ENCODE results near the gene DSC1.
"Not testable (repeated sequence)": the region's sequence is repeated elsewhere in the genome, so short reads cannot be mapped to it uniquely, and the experiment has no call there.

Gene DSC1

DNA sequence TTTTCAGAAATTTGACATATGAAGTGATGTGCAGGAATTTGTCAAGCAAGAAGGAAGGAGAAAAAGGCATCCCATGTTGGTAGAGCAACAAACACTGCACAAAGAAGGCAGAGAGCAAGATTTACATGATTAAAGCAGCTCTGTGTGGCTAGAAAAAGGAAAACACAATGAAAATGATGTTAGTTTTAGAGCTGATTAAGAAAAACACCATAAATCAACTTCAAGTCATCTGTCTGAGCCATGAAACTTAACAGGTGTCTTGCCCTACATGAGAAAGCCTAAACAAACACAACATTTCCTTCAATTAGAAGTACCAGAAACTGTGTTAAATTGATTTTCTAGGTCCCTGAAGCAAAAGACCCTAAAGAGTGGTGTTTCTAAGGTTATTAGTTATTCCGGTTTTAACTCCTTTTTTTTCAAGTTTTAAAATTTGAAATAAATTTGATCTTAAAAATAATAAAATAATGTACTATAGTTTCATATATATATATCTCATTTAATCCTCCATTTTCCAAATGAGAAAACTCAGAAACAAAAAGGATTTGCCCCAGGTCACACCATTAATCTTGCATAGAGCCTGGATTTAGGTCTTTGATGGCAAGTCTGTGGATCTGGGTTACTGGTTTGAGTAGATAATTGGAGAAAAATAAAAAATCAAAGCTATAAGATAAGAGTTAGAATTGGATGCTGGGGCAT, 8.6 kb upstream of the DSC1 start:
- DNase-seq = no peak

DNA sequence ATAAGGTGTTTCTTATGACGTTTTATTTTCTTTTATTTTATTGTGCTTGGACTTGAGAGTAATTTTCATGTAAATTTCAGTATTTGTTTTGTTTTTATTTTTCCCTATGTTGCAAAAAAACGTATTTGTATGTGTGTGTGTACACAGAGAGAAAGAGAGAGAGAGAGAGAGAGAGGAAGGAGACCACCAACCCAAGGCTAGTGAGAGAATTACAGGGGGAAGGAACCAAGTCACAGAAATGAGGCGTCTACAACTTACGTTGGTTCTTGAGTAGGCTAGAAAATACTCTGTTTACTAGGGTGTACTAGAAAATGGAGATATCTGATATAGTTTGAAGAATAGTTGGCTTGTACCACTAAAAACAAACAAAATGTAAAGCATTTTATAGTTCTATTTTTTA, 7.7 kb upstream of the DSC1 start:
- DNase-seq = no peak

DNA sequence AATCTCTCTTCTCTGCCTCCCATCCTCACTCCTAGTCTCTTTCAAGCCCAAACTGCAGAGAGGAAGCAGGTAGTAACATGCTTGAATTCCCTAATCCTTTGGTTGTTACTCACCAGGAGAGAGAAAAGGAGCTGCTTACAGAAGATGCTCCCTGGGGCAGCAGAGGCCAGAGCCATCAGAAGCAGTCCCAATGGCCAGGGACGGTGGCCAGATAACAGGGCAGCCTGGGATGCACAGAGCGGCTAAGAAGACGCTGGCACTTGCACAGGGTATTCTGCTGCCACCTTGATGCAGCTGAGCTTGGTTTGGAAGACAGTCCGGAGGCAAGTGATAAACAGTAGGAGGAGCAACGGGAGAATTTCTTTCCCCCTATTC, 250 bp downstream of the DSC1 start:
- DNase-seq = no peak

DNA sequence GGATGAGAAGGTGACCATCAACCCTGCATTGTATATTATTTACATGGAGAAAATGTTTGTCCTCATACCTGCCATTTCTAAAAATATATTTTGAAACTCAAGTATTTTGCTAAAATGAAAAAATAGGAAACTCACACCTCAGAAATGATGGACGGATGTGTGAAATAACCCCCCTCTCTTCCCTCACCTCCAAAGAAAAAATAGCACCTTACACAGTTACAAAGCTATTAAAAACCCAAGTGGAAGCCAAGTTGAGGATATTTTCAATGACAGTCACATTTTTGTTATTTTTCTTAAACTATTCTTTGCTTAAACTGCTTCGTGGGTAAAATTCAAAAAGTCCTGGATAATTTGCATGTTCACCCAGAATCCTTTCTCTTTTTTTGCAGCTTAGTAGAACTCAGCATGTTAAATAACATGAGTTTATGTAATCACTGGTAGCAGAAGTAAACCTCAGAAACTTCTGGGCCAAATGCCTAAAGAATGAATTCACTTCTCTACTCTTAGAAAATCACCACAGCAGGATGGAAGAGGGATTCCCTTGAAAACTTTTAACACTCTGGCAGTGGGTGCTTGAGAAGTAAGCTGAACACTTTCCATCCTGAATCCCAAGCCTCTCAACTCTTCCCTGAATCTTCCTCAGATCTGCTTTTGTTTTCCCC, 768 bp downstream of the DSC1 start:
- no peak for DNase-seq

DNA sequence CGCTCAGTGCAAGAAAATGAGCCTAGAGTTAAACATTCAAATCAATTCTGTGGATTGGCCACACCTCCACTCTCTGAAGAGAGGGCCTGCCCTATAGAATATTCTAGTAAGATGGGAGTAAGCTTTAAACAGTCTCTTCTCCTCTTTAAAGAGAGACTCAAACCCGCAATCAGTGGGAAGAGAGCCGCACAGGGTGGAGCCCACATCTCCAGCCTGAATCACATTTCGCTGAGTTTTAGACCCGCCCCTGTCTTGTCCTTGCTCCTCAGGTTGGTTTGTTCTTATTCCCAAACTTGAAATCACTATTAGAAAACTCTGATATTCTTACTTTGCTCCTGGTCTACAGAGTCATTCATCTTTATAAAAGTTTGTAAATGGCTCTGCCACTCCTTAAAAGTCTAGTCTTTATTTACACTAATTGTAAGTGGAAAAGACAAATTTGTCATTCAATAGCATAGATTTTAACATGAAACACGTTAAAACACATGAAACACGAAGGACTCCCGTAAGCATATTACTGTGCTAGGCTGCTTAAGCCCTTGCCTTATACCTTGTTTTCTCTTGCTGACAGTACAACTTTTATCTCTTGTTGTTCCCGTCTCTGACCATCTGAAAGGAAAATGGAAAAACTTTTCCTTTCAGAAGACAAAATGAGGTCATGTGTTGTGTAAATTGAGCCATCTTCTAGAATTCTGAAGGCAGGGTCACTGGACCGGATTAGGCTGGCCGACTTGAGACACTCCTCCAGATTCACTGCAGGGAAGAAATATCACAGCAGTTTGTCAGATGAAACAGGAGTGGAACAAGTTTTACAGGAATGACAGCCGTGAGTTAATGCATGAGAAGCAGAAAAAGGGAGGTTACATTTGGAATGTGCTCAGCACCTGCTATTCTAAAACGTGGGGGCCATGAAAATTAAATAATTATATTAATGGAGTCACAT, 5.6 kb downstream of the DSC1 start:
- no peak for DNase-seq

DNA sequence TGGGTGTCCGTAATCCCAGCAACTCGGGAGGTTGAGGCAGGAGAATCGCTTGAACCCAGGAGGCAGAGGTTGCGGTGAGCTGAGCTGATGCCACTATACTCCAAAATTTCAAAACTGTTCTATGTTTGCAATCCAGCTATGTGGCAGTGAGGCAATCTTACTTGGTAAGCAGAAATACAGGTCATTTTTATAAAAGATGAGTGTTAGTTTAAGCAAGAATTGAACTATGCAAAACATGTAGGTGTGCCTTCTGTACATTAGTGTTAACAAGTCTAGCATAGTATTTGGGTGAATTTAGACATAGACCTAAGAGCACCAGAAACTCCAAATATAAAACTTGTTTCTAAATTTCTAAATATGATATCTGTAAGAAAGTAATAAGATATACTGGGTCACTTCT, 7.2 kb downstream of the DSC1 start:
- DNase-seq = no peak

DNA sequence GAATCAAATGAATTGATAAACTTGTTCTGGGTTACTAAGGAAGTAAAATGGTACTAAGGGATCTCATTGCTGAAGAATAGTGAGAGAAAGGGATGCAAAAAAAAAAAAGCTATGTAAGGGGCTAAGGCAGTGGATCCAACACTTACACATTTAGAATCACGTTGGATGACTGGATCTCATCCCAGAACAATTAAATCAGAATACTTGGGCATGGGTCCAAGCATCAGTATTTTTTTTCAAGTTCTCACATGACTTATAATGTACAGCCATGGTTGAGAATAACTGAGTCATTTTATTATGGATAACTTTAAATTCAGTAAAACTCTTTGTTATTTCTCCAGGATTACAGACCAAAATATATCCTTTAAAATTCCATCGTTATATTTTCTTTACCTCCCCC, 8.5 kb downstream of the DSC1 start:
- no peak for DNase-seq

DNA sequence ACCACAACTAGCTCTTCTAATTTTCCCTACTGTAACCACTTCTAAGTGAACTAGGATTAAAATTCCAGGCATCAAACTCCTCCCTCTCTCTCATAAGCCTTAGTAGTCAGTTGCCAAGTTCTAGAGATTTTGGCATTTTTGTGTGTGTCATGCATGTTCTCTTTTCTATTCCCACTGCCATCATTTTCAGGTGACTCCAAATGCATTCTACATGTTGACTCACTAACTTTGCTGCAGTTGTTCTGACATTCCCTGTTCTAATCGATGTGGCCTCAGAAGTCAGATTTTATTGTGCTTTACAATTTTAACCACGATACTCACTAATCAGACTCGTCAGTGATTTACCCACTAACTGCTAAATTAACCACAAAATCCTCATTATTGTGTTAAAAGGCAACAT, 13.3 kb downstream of the DSC1 start:
- no peak for DNase-seq

DNA sequence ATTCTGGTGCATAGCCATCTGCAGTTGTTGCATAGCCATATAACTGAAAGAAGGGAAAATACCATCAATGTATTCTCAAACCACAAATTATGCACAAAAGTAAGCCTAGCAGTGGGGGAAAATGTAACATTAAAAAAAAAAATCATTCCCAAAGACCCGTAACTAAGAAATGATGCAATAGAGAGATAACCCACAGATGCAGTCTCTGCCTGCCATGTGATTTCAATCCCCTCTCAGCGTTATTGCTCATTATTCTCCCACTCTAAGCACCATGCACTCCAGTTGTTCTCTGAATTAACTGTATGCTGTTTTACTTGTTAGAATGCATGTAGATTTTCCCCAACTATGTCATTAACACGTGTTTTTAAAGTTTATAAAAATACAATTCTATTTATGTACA, 14.1 kb downstream of the DSC1 start:
- no peak for DNase-seq

DNA sequence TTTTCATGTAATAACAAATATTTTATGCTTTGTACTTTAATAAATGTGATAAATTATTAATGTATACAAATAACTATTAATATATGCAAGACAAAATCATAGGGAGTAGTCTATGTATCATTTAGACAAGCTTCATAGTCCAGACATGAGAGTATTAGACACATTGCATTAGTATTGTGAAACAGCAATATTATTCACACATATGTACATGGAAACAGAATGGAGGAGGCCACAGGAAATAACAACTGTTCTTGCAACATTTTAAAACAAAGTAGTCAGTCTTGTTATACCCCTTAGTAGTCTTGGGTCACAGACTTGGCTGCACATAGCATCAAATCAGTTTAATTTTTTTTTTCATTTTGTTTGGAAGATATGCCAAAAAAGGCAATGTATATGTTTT, 15.8 kb downstream of the DSC1 start:
- no peak for DNase-seq

DNA sequence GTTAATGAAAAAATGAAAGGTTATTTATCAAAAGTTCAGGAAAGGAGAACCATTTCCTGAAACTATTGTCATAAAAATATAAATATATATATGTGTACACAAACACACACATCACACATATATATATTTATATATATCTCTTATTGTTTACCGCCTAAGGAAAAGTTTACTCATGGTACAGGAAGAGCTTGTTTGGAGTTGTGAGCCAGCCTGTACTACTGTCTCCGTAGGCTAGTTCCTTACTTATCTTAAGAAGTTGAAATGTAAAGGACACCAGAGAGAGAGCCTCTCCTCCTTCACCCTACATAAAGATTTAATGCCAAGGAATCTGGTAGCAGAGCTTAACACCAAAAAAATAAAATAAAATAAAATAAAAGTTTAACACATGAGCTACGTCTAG, 19.6 kb downstream of the DSC1 start:
- no peak for DNase-seq

DNA sequence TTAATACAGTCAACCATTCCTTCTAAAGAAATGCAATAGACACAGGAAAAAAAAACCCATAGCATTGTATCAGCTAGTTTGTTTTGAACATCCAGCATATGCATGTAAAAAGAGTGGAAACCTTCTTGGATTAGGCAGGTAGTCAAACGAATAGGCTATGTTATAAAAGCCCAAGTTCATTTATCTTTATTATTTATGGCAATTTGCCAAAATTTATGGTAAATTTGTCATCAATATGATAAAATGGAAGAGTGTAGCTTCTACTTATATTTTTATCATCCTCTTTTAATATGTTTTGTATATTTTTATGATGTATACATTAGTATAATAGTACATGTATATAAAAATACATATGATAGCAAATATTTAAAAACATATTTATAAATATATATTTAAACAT, 23.9 kb downstream of the DSC1 start:
- DNase-seq = no peak

DNA sequence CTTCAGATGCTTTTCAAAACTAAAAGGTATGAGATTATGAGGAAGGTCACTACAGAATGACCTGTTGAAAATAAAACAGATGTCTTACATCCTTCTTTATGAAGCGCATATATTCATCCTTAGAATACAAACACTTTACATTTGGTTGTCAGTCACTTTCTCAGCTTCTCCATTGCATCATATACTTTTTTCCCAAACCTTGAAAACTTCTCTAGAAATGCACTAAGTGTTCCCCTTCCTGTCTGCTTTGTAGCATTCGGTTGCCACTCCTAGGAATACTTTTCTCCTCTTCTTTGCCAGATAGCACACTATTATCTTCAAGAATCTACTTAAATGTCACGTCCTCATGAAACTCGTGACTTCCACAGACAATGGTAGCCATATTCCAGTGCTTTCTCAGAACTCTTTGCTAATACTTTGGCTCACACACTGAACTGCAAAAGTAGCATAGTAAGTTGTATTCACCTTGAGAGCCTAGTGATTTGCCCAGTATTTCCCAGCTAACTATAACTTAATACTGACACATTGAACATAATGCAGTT, 27.6 kb downstream of the DSC1 start:
- no peak for DNase-seq

DNA sequence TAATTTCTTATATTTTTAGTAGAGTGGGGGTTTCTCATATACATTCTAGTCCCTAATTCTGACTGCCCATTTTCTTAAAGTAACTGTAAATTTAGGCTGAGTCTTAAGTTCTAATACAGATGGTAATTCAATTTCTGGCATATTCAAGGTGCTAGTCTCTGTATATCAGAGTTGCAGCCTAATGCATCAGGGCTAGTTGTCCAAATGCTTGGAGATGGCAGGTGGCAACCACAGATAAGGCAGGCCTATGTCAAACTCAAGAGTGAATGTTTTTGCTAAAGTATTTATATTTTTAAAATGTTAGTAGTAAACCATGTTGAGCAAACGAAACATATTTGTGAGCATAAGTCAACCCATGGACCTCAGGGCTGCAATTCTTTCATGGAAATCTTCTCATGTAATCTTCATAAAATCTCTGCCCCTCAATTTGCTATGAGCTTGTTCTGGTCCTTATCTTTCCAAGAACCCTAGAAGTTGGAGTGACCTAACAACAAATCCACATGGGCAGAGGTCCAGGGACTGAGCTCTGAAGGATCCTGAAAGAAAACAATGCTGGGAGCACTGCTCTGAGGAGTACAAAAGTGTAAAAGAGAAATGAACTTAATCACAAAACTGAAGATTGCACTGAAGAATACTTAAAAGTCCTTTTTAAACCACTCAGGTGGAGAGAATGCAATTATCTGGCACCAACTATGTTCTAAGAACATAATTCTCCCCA, 33.1 kb downstream of the DSC1 start:
- no peak for DNase-seq

DNA sequence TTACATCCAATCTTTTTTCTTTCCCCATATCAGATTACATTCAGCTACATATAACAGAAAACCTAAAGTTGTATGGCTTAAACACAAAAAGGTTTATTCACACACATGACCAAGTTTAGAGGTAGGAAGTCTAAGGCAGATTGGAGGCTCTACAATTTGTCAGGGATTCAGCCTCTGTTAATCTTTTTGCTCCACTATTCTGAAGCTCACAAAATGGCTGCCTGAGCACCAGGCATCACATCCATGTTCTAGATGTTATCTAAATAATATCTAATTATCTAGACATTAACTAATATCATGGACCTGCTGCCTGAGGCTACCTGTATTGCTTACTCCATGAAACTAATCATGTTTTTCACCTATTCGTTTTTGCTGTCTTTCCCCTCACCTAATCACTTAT, 36.8 kb downstream of the DSC1 start:
- no peak for DNase-seq

DNA sequence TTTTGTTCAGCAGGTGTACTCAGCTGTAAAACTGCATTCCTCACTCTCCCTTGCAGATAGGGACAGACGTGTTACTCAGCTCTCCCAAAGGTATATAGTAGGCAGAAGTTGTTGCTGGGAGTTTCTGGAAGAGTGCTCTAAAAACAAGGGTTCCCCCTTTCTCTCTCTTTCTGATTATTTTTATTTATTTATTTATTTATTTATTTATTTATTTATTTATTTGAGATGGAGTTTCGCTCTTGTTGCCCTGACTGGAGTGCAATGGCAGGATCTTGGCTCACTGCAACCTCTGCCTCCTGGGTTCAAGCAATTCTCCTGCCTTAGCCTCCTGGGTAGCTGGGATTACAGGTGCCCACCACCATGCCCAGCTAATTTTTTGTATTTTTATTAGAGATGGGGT, 39.5 kb downstream of the DSC1 start:
- DNase-seq = not testable (repeated sequence)

DNA sequence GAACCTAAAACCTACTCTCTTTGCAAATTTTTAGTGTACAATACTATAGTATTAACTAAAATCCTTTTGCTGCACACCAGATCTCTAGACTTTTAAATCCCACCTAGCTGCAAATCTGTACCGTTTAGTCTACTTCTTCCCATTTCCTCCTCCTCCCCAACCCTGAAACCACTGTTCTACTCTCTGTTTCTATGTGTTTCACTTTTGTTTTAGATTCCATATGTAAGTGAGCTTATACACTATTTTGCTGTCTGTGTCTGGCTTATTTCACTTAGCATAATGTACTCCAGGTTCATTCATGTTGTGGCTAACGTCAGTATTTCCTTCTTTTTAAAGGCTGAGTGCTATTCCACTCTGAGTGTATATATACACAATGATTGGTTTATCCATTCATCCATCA, 42.1 kb downstream of the DSC1 start:
- DNase-seq = no peak

DNA sequence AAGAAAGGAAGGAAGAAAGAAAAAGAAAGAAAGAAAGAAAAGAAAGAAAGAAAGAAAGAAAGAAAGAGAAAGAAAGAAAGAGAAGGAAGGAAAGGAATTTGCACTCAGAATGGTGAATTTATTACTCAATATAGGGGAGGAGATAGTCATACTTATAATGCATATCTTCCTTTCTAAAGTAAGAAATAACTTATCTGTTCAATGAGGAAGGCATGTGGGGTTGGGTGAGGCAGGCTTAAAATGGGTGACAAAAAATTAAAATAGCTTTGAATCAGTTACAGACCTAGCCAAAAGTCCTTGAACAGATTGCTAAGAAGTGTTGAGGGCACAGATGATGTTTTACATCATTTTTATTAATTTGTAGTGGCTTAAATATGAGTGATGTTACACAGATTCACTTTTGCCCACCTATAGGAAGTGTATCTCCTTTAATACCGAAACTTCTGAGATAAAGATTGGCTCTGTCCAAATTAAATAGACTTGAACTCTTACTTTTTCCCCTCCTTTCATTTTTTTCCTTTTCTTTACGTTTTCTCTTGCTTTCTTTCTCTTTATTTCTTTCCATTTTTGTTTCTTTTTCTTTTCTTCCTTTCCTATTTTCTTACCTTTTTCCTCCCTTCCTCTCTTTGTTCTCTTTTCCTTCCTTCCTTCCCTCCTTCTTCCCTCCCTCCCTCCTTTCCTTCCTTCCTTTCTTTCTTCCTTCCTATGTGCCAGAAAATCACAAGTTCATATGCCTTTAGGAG, 45.6 kb downstream of the DSC1 start:
- no peak for DNase-seq

DNA sequence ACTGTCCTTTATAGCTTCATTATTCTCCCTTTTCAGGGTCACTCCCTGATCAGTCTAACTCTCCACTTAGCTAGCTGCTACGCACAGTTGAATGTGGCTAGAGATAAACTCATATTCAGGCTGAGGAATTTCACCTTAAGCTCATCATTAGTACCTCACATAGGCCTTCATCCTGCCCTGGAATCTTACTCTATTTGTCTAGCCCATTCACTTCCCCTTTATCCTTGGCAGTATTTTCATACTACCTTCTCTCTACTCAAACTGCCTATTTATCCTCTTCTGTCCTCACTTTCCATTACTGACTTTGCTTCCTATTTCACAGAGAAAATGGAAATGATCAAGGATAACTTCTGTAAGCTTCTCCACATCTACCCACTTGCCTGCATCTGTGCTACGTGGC, 49.9 kb downstream of the DSC1 start:
- no peak for DNase-seq

DNA sequence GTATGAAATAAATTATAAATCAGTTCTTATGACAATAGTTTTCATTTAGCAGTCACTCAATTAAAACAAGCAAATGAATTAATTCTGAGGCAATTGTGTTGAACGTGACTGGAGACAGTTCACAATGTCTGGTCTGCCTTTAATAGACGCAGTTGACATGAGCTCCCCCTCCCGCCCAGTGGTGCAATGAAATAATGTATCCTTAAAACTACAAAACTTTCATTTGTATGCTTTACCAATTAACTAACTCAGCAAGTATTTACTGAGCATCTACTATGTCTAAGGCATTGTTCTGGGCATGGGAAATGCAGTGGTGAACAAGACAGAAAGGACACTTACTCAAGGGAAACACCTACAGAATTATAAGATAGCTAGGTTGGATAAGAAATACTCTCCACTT, 56.9 kb downstream of the DSC1 start:
- DNase-seq = no peak

DNA sequence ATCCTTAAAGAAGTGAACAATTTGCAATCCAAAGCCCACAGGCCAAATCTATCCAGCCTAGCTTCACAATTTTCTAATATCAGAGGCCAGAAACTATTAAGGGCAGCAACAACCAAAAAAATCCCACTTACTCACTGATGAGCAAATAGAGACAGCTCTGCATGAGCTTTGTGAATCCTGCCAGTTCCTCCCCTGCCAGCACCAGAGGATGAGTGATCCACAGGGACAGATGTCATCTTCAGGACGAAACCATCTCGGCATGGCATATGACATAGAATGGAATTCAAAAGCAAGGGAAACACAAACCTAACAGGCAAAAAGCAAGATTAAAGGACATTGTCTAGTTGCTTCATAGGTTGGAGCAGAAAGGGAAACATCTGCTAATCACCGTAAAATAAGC, 58.2 kb downstream of the DSC1 start:
- no peak for DNase-seq

DNA sequence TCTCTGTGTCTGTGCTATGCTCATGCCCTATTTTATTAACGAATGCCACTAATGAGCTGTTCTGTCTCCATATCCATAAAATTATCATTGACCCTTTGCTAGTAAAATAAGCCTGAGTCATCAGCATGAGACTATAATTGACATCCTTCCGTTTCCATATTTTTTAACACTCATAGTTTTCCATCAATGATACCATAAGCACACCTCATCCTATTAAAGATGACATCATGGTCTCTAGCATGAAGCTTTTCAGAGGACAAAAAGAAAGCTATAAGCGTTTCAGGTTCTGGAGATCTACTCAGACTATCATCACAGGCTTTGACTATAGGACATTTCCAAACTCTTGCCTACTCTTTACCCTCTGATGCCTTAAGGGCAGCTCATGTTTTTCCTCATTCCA, 59.2 kb downstream of the DSC1 start:
- DNase-seq = no peak

All from NCI-H748 treated with DMSO at 0.1 percent for 48 hours (cell line).